Mesodermal cell (in vitro differentiated cells): ENCODE measurements around the gene ANKRD63. TPM values are rescaled to one million over a fixed set of nuclear protein-coding genes. Genes with fewer than 3 reads are reported as not detected.

Experiments used
- H3K27ac ChIP-seq: 2 replicates; pipeline ENCODE4 v1.7.0; 2013; ENCODE audit warnings: mild to moderate bottlenecking, low read depth, low read length, moderate library complexity; ENCODE audit not compliant: severe bottlenecking
- H3K36me3 ChIP-seq: 2 replicates; pipeline ENCODE4 v1.7.1; 2013; ENCODE audit warnings: mild to moderate bottlenecking, low read length, moderate library complexity; ENCODE audit not compliant: control insufficient read depth, insufficient read depth
- H3K4me1 ChIP-seq: one replicate; pipeline ENCODE4 v1.7.1; 2013; ENCODE audit warnings: mild to moderate bottlenecking, low read length; ENCODE audit not compliant: insufficient read depth, control insufficient read depth, poor library complexity, severe bottlenecking
- H3K4me3 ChIP-seq: 2 replicates; pipeline ENCODE4 v1.7.0; 2013; ENCODE audit warnings: low read length, control low read depth, mild to moderate bottlenecking; ENCODE audit not compliant: insufficient read depth, poor library complexity, severe bottlenecking; ENCODE audit errors: extremely low read depth
- H3K9me3 ChIP-seq: 2 replicates; pipeline ENCODE4 v1.7.1; 2013; ENCODE audit warnings: mild to moderate bottlenecking, low read length, moderate library complexity; ENCODE audit not compliant: control insufficient read depth
- WGBS, 2 experiments: methylation state at CpG; one replicate each; pipeline ENCODE4 v1.1.5; 2013; ENCODE audit warnings: missing lambda C conversion rate in 2 of 2; ENCODE audit not compliant: insufficient coverage in 2 of 2; 5-methylcytosine and 5-hydroxymethylcytosine counted together
- polyA plus RNA-seq, 2 experiments: library from polyadenylated mRNA; stranded (reverse); fragments of 50-300 nt; gene quantifications; one replicate each; pipeline ENCODE4 v1.2.3, GENCODE V29; 2013

The ANKRD63 gene
- polyA plus RNA-seq (2013, experiment 1 of 2): 1.1 TPM
- 0.30 TPM for polyA plus RNA-seq (2013, experiment 2 of 2)

GRCh38 chr15:40282869-40283614, at the start of gene ANKRD63:
ANKRD63 (minus strand) TSS chr15:40283064; CDS start chr15:40282586, 478 bp downstream.
- Histone ChIP-seq H3K9me3 (no peaks in the 10 kb centered on the region), H3K27ac (no peak within 1 kb of the TSS), H3K4me1 (peaks cover 28% of the 10 kb centered on the region), H3K4me3 (peak within 1 kb of the TSS; percentile 37), H3K36me3 (no peaks in the 10 kb centered on the region)
- 3 to 4% methylated on average over 30 to 70 of the region's 76 CpGs for WGBS, 2 experiments

- WGBS, 2 experiments: 81 to 98% methylated on average over 6 to 7 of the region's 8 CpGs
- Histone ChIP-seq H3K4me1 (peaks cover 57% of the 10 kb centered on the region), H3K36me3 (peaks cover 24% of the 10 kb centered on the region), H3K9me3 (no peaks in the 10 kb centered on the region), H3K27ac (no peak overlapping the region), H3K4me3 (no peak overlapping the region)
These were observed 49.4 kb upstream of the ANKRD63 start for GRCh38 chr15:40332113-40332781.

- 90 to 95% methylated on average over 2 to 7 of the region's 7 CpGs for WGBS, 2 experiments
- H3K36me3 ChIP-seq: peaks cover 24% of the 10 kb centered on the region
- no peak overlapping the region for H3K4me3 ChIP-seq
- no peak overlapping the region for H3K27ac ChIP-seq
- no peaks in the 10 kb centered on the region for H3K9me3 ChIP-seq
- H3K4me1 ChIP-seq: peaks cover 62% of the 10 kb centered on the region
These were observed 48.8 kb upstream of the ANKRD63 start for GRCh38 chr15:40331637-40332036.

- no peak overlapping the region for H3K4me3 ChIP-seq
- peaks cover 24% of the 10 kb centered on the region for H3K36me3 ChIP-seq
- no peak overlapping the region for H3K27ac ChIP-seq
- 89 to 95% methylated on average over 4 to 6 of the region's 7 CpGs for WGBS, 2 experiments
- no peaks in the 10 kb centered on the region for H3K9me3 ChIP-seq
- H3K4me1 ChIP-seq: peaks cover 68% of the 10 kb centered on the region
These were observed 48.2 kb upstream of the ANKRD63 start for GRCh38 chr15:40331026-40331425.

- WGBS, 2 experiments: 68 to 86% methylated on average over 5 of the region's 5 CpGs
- Histone ChIP-seq H3K36me3 (peaks cover 24% of the 10 kb centered on the region), H3K4me3 (no peak overlapping the region), H3K27ac (no peak overlapping the region), H3K9me3 (no peaks in the 10 kb centered on the region), H3K4me1 (peaks cover 71% of the 10 kb centered on the region)
These were observed 47.5 kb upstream of the ANKRD63 start for GRCh38 chr15:40330368-40330836.

- no peak overlapping the region for H3K4me3 ChIP-seq
- no peak overlapping the region for H3K27ac ChIP-seq
- peaks cover 67% of the 10 kb centered on the region for H3K4me1 ChIP-seq
- no peaks in the 10 kb centered on the region for H3K9me3 ChIP-seq
- WGBS, 2 experiments: 93 to 95% methylated on average over 6 to 7 of the region's 7 CpGs
- peaks cover 24% of the 10 kb centered on the region for H3K36me3 ChIP-seq
These were observed 46.9 kb upstream of the ANKRD63 start for GRCh38 chr15:40329804-40330203.

GRCh38 chr15:40328751-40329150, 45.9 kb upstream of the ANKRD63 start:
- Histone ChIP-seq H3K36me3 (peaks cover 24% of the 10 kb centered on the region), H3K4me1 (peaks cover 56% of the 10 kb centered on the region), H3K9me3 (no peaks in the 10 kb centered on the region), H3K4me3 (no peak overlapping the region), H3K27ac (peak overlapping the region; percentile 47)
- WGBS, 2 experiments: 89 to 91% methylated on average over 5 of the region's 5 CpGs

- H3K9me3 ChIP-seq: no peaks in the 10 kb centered on the region
- 42 to 69% methylated on average over 2 to 3 of the region's 3 CpGs for WGBS, 2 experiments
- peaks cover 24% of the 10 kb centered on the region for H3K36me3 ChIP-seq
- peaks cover 50% of the 10 kb centered on the region for H3K4me1 ChIP-seq
- H3K4me3 ChIP-seq: no peak overlapping the region
- H3K27ac ChIP-seq: peak overlapping the region; percentile 11
These were observed 45.3 kb upstream of the ANKRD63 start for GRCh38 chr15:40328176-40328575.

- H3K36me3 ChIP-seq: peaks cover 23% of the 10 kb centered on the region
- WGBS, 2 experiments: 33 to 36% methylated on average over 5 to 6 of the region's 6 CpGs
- peak overlapping the region; percentile 11 for H3K27ac ChIP-seq
- peaks cover 53% of the 10 kb centered on the region for H3K4me1 ChIP-seq
- no peaks in the 10 kb centered on the region for H3K9me3 ChIP-seq
- no peak overlapping the region for H3K4me3 ChIP-seq
These were observed 44.6 kb upstream of the ANKRD63 start for GRCh38 chr15:40327457-40327856.

- Histone ChIP-seq H3K27ac (no peak overlapping the region), H3K4me3 (peak overlapping the region; percentile 1), H3K36me3 (peaks cover 10% of the 10 kb centered on the region), H3K4me1 (peaks cover 63% of the 10 kb centered on the region), H3K9me3 (no peaks in the 10 kb centered on the region)
- 80 to 86% methylated on average over 1 of the region's 2 CpGs for WGBS, 2 experiments
These were observed 42.8 kb upstream of the ANKRD63 start for GRCh38 chr15:40325700-40326099.
